ENCODE results near the gene COPE. TPM values are rescaled to one million over a fixed set of nuclear protein-coding genes. Genes with fewer than 3 reads are reported as not detected.

The COPE gene
- total and polyA plus RNA-seq, 2 of the 4 experiments (the other 2 are of a cell fraction) = 347 to 461 TPM

DNA sequence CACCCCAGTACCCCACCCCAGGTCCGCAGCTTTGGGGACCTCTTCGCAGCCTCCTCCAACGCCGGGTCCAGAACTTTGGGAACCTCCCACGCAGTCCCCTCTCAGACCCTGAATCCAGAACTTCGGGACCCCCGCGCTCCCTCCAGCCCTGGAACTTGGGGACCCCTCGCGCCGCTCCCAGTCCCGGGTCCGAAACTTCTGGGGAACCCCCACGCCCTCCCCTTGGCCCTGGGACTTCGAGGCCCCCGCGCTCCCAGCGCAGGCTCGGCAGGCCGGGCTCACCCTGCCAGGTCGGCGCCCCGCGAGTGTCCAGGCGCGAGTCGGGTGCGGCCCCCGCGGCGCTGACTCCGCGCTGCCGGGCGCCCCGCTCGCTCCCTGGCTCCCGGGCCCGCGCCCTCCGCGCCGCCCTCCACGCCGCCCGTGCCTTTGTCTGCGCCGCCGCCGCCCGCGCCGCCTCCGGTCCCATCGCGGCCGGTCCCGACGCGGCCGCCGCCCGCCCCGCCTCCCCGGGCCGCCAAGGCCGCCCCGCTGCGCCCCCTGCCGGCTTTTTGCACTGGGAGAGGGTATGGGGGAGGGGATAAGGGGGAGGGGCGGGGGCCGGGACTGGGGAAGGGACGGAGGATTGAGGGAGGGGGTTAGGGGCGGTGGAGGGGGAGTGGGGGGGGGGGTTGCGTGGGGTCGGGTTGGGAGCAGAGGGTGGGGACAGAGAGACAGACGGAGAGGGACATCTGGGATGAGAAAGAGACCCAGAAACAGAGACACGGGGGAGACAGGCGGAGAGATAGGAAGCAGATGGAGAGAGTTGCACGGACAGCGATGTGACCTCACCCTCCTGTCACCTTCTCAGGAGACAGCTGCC, 21.8 kb upstream of the COPE start, which contains the start of gene HOMER3 (continued):
- TF ChIP-seq SMC3 (IDR thresholded peaks at IDR 0.05; ENCODE audit: low read depth, low read length) = no peak
- no peak for TF ChIP-seq CEBPB (IDR thresholded peaks at IDR 0.05; ENCODE audit: low read depth, low read length)
- no peak for TF ChIP-seq NFE2L2 (IDR thresholded peaks at IDR 0.05; ENCODE audit: low read depth, low read length)
- no peak for TF ChIP-seq FOS (IDR thresholded peaks at IDR 0.05; ENCODE audit: low read depth, low read length)
- TF ChIP-seq BHLHE40 (IDR thresholded peaks at IDR 0.05; ENCODE audit: low read depth, low read length) = no peak
- TF ChIP-seq, protein P1, sequence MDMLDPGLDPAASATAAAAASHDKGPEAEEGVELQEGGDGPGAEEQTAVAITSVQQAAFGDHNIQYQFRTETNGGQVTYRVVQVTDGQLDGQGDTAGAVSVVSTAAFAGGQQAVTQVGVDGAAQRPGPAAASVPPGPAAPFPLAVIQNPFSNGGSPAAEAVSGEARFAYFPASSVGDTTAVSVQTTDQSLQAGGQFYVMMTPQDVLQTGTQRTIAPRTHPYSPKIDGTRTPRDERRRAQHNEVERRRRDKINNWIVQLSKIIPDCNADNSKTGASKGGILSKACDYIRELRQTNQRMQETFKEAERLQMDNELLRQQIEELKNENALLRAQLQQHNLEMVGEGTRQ (IDR thresholded peaks at IDR 0.05; ENCODE audit: low read depth, low read length) = no peak
